Measurements from ENCODE around the gene TATDN3. TPM values are rescaled to one million over a fixed set of nuclear protein-coding genes. Genes with fewer than 3 reads are reported as not detected.

The TATDN3 gene
- total RNA-seq, 1 donor: 14.1 TPM

DNA sequence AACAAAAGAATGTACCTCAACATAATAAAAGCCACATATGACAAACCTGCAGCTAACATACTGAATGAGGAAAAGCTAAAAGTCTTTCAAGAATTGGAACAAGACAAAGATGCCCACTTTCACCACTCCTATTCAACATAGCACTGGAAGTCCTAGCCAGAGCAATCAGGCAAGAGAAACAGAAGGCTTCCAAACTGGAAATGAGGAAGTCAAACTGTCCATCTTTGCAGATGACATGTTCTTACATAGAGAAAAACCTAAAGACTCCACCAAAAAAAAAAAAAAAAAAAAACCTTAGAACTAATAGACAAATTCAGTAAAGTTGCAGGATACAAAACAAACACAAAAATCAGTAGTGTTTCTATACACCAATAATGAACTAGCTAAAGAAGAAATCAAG, 20.4 kb upstream of the TATDN3 start:
- Histone ChIP-seq H3K27ac (ENCODE audit: low read depth, low read length) (no peak overlapping the region), H4K20me1 (ENCODE audit: insufficient read depth, low read length) (no peaks in the 10 kb centered on the region), H3K4me3 (ENCODE audit: insufficient read depth, low read length) (no peak overlapping the region), H3K4me2 (ENCODE audit: insufficient read depth, low read length) (no peak overlapping the region), H3K27me3 (ENCODE audit: insufficient read depth, low read length) (no peaks in the 10 kb centered on the region), H3K36me3 (ENCODE audit: insufficient read depth, low read length) (no peaks in the 10 kb centered on the region), H3K4me1 (ENCODE audit: insufficient read depth, low read length) (peaks cover 4% of the 10 kb centered on the region), H2AFZ (ENCODE audit: low read length) (no peak overlapping the region), H3K79me2 (ENCODE audit: insufficient read depth, low read length) (peaks cover 5% of the 10 kb centered on the region), H3K9me3 (ENCODE audit: low read depth, low read length) (no peaks in the 10 kb centered on the region)
- TF ChIP-seq, protein P1, sequence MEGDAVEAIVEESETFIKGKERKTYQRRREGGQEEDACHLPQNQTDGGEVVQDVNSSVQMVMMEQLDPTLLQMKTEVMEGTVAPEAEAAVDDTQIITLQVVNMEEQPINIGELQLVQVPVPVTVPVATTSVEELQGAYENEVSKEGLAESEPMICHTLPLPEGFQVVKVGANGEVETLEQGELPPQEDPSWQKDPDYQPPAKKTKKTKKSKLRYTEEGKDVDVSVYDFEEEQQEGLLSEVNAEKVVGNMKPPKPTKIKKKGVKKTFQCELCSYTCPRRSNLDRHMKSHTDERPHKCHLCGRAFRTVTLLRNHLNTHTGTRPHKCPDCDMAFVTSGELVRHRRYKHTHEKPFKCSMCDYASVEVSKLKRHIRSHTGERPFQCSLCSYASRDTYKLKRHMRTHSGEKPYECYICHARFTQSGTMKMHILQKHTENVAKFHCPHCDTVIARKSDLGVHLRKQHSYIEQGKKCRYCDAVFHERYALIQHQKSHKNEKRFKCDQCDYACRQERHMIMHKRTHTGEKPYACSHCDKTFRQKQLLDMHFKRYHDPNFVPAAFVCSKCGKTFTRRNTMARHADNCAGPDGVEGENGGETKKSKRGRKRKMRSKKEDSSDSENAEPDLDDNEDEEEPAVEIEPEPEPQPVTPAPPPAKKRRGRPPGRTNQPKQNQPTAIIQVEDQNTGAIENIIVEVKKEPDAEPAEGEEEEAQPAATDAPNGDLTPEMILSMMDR (IDR thresholded peaks at IDR 0.05; ENCODE audit: extremely low read depth, low read depth, low read length): no peak
- DNase-seq (ENCODE audit: insufficient read length, low spot score, missing footprints): no peak

DNA sequence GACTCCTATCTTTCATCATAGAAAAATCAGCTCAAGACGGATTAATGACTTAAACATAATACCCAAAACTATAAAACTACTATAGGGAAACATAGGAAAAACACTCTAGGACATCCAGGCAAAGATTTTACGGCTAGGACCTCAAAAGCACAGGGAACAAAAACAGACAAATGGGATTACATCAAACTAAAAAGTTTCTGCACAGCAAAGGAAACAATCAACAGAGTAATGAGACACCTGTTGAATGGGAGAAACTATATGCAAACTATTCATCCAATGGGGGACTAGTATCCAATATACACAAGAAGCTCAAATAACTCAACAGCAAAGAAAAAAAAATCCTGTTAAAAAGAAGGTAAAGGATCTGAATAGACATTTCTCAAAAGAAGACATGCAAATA, 18.7 kb upstream of the TATDN3 start:
- Histone ChIP-seq H3K27ac (ENCODE audit: low read depth, low read length) (no peak overlapping the region), H3K9me3 (ENCODE audit: low read depth, low read length) (no peaks in the 10 kb centered on the region), H3K4me2 (ENCODE audit: insufficient read depth, low read length) (no peak overlapping the region), H3K27me3 (ENCODE audit: insufficient read depth, low read length) (no peaks in the 10 kb centered on the region), H3K4me1 (ENCODE audit: insufficient read depth, low read length) (peaks cover 4% of the 10 kb centered on the region), H4K20me1 (ENCODE audit: insufficient read depth, low read length) (no peaks in the 10 kb centered on the region), H3K4me3 (ENCODE audit: insufficient read depth, low read length) (no peak overlapping the region), H3K36me3 (ENCODE audit: insufficient read depth, low read length) (no peaks in the 10 kb centered on the region), H2AFZ (ENCODE audit: low read length) (no peak overlapping the region), H3K79me2 (ENCODE audit: insufficient read depth, low read length) (peaks cover 5% of the 10 kb centered on the region)
- DNase-seq (ENCODE audit: insufficient read length, low spot score, missing footprints): no peak
- TF ChIP-seq, protein P1 (IDR thresholded peaks at IDR 0.05; ENCODE audit: extremely low read depth, low read depth, low read length): no peak

DNA sequence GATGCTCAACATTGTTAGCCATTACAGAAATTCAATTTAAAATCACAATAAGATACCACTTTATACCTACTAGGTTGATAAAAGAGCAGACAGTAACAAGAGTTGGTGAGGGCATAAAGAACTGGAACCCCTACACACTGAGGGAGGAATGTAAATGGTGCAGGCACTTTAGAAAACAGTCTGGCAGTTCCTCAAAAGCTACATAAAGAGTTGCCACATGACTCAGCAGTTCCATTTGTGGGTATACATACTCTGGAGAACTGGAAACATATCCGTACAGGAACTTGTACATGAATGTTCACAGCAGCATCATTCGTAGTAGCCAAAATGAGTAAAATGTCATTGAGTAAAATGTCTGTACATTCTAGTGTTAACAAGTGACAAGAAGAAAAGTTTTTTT, 17.1 kb upstream of the TATDN3 start:
- Histone ChIP-seq H3K4me3 (ENCODE audit: insufficient read depth, low read length) (no peak overlapping the region), H3K27ac (ENCODE audit: low read depth, low read length) (no peak overlapping the region), H3K4me2 (ENCODE audit: insufficient read depth, low read length) (no peak overlapping the region), H3K36me3 (ENCODE audit: insufficient read depth, low read length) (no peaks in the 10 kb centered on the region), H3K79me2 (ENCODE audit: insufficient read depth, low read length) (peaks cover 3% of the 10 kb centered on the region), H3K4me1 (ENCODE audit: insufficient read depth, low read length) (peaks cover 4% of the 10 kb centered on the region), H2AFZ (ENCODE audit: low read length) (no peak overlapping the region), H3K27me3 (ENCODE audit: insufficient read depth, low read length) (no peaks in the 10 kb centered on the region), H3K9me3 (ENCODE audit: low read depth, low read length) (no peaks in the 10 kb centered on the region), H4K20me1 (ENCODE audit: insufficient read depth, low read length) (no peaks in the 10 kb centered on the region)
- TF ChIP-seq, protein P1 (IDR thresholded peaks at IDR 0.05; ENCODE audit: extremely low read depth, low read depth, low read length): no peak
- DNase-seq (ENCODE audit: insufficient read length, low spot score, missing footprints): peak; percentile 14

DNA sequence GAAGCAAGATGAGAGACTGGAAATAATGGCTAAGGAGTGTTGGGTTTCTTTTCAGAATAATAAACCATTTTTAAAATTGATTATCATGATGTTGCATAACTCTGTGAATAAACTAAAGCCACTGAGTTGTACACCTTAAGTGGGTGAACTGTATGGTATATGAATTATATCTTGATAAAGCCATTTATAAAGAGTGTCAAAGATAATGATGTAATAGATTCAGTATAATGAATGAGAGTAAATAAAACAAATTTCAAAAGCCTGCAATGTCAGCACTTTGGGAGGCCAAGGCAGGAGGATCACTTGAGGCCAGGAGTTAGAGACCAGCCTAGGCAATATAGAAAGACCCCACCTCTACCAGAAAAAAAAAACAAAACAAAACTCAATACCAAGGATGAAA, 16.5 kb upstream of the TATDN3 start:
- peak overlapping the region; percentile 32 for H3K27ac ChIP-seq (ENCODE audit: low read depth, low read length)
- DNase-seq (ENCODE audit: insufficient read length, low spot score, missing footprints): no peak
- no peak overlapping the region for H3K4me2 ChIP-seq (ENCODE audit: insufficient read depth, low read length)
- H3K36me3 ChIP-seq (ENCODE audit: insufficient read depth, low read length): no peaks in the 10 kb centered on the region
- H3K27me3 ChIP-seq (ENCODE audit: insufficient read depth, low read length): no peaks in the 10 kb centered on the region
- TF ChIP-seq, protein P1 (IDR thresholded peaks at IDR 0.05; ENCODE audit: extremely low read depth, low read depth, low read length): no peak
- H3K4me1 ChIP-seq (ENCODE audit: insufficient read depth, low read length): peaks cover 4% of the 10 kb centered on the region
- H3K9me3 ChIP-seq (ENCODE audit: low read depth, low read length): no peaks in the 10 kb centered on the region
- no peak overlapping the region for H3K4me3 ChIP-seq (ENCODE audit: insufficient read depth, low read length)
- no peak overlapping the region for H2AFZ ChIP-seq (ENCODE audit: low read length)
- peaks cover 3% of the 10 kb centered on the region for H3K79me2 ChIP-seq (ENCODE audit: insufficient read depth, low read length)
- no peaks in the 10 kb centered on the region for H4K20me1 ChIP-seq (ENCODE audit: insufficient read depth, low read length)

Data from osteoblast (primary cell).